ENCODE results near the gene TSNAX. TPM values are rescaled to one million over a fixed set of nuclear protein-coding genes. Genes with fewer than 3 reads are reported as not detected.

The TSNAX gene
- polyA plus RNA-seq, 1 of the 3 experiments (the other 2 are of a cell fraction) = 15.7 TPM

- DNase-seq = no peak
- no peaks in the 10 kb centered on the region for H3K4me1 ChIP-seq (ENCODE audit: control insufficient read depth in 1 of 2, insufficient read depth in 2 of 2, low read depth in 1 of 2, low read length in 1 of 2)
- no peaks in the 10 kb centered on the region for H3K79me2 ChIP-seq (ENCODE audit: insufficient read depth)
- H3K9ac ChIP-seq = no peak overlapping the region
- no peaks in the 10 kb centered on the region for H4K20me1 ChIP-seq (ENCODE audit: insufficient read depth)
- TF ChIP-seq TCF12 (IDR thresholded peaks at IDR 0.05) (no peak), MEF2A (IDR thresholded peaks at IDR 0.05; ENCODE audit: borderline replicate concordance, low read depth) (no peak), TAF1 (IDR thresholded peaks at IDR 0.05; ENCODE audit: borderline replicate concordance, low read depth, low read length) (no peak), JUND (IDR thresholded peaks at IDR 0.05) (no peak), RCOR1 (IDR thresholded peaks at IDR 0.05; ENCODE audit: low read length) (no peak), NRF1 (IDR thresholded peaks at IDR 0.05; ENCODE audit: low read depth, low read length) (no peak), EP300 (IDR thresholded peaks at IDR 0.05; ENCODE audit: borderline replicate concordance in 1 of 2, low read depth in 1 of 2, low read length in 1 of 2) (no peak), FOXJ3 (CRISPR knock-in tag; IDR thresholded peaks at IDR 0.05) (no peak), SIN3A (IDR thresholded peaks at IDR 0.05; ENCODE audit: borderline replicate concordance, low read depth, low read length) (no peak), TEAD4 (IDR thresholded peaks at IDR 0.05; ENCODE audit: borderline replicate concordance, insufficient read depth) (no peak), RFX5 (IDR thresholded peaks at IDR 0.05; ENCODE audit: low read length) (no peak), PBX3 (IDR thresholded peaks at IDR 0.05) (no peak), ELF1 (IDR thresholded peaks at IDR 0.05) (no peak), FOSL2 (IDR thresholded peaks at IDR 0.05; ENCODE audit: borderline replicate concordance, low read depth) (no peak), REST (IDR thresholded peaks at IDR 0.05; ENCODE audit: low read depth, low read length) (no peak), EZH2phosphoT487 (IDR thresholded peaks at IDR 0.05; ENCODE audit: borderline replicate concordance, low read depth) (no peak), GABPA (IDR thresholded peaks at IDR 0.05; ENCODE audit: low read depth) (no peak)
- no peak overlapping the region for H3K4me2 ChIP-seq
- WGBS (ENCODE audit: low lambda C conversion rate) = 83% methylated on average over 2 of the region's 2 CpGs
- POLR2A ChIA-PET = no interaction called here
- peaks cover 3% of the 10 kb centered on the region for H3F3A ChIP-seq (replicated peaks; ENCODE audit: insufficient read depth)
- no peaks in the 10 kb centered on the region for H3K9me3 ChIP-seq
- H3K36me3 ChIP-seq (replicated peaks in 1 of 2; ENCODE audit: control insufficient read depth in 1 of 2, insufficient read depth in 2 of 2, low read length in 1 of 2) = no peaks in the 10 kb centered on the region
- H2AFZ ChIP-seq (ENCODE audit: low read depth) = no peak overlapping the region
- CTCF ChIA-PET = no interaction called here
- no peaks in the 10 kb centered on the region for H3K9me2 ChIP-seq
- no peaks in the 10 kb centered on the region for H3K27me3 ChIP-seq (ENCODE audit: insufficient read depth)
- no peak overlapping the region for H3K4me3 ChIP-seq (ENCODE audit: low read depth in 2 of 2, low read length in 1 of 2)
- no peak overlapping the region for H3K27ac ChIP-seq (ENCODE audit: low read depth in 2 of 2, low read length in 1 of 2)
Observed at GRCh38 chr1:231515748-231516147, 12.7 kb upstream of the TSNAX start.
